IPS-20b (cell line): ENCODE results near the gene TYSND1.
"Not testable (repeated sequence)": the region's sequence is repeated elsewhere in the genome, so short reads cannot be mapped to it uniquely, and the experiment has no call there.

ENCODE experiments used
- H3K27ac ChIP-seq: one replicate; pipeline ENCODE4 v1.5.1; 2013; ENCODE audit warnings: low read length
- H3K27me3 ChIP-seq: 2 replicates; pipeline ENCODE4 v1.6.1; 2013; ENCODE audit warnings: mild to moderate bottlenecking, low read length, inconsistent platforms; ENCODE audit not compliant: insufficient read depth
- H3K36me3 ChIP-seq: 2 replicates; pipeline ENCODE4 v1.6.1; 2013; ENCODE audit warnings: low read depth, mild to moderate bottlenecking, inconsistent platforms, low read length, moderate library complexity; ENCODE audit not compliant: insufficient read depth
- H3K4me1 ChIP-seq: 2 replicates; pipeline ENCODE4 v1.6.1; 2013; ENCODE audit warnings: mild to moderate bottlenecking, control low read depth, inconsistent platforms, low read length, moderate library complexity; ENCODE audit not compliant: insufficient read depth
- H3K4me3 ChIP-seq: 2 replicates; pipeline ENCODE4 v1.5.1; 2013; ENCODE audit warnings: mild to moderate bottlenecking, low read length, inconsistent platforms
- H3K9ac ChIP-seq: 2 replicates; pipeline ENCODE4 v1.6.1; 2013; ENCODE audit warnings: low read depth, mild to moderate bottlenecking, inconsistent platforms, low read length, moderate library complexity
- H3K9me3 ChIP-seq: 2 replicates; pipeline ENCODE4 v1.6.1; 2013; ENCODE audit warnings: mild to moderate bottlenecking, low read depth, low read length, inconsistent platforms; ENCODE audit not compliant: insufficient read depth

Gene TYSND1

GRCh38 chr10:70162151-70162891, 15.8 kb upstream of the TYSND1 start:
- H3K9me3 ChIP-seq, result no peaks in the 10 kb centered on the region
- H3K9ac ChIP-seq, result no peak overlapping the region
- H3K4me3 ChIP-seq, result no peak overlapping the region
- peaks cover 68% of the 10 kb centered on the region for H3K36me3 ChIP-seq
- H3K27me3 ChIP-seq, result no peaks in the 10 kb centered on the region
- H3K4me1 ChIP-seq, result no peaks in the 10 kb centered on the region
- H3K27ac ChIP-seq, result no peak overlapping the region

- no peaks in the 10 kb centered on the region for H3K27me3 ChIP-seq
- no peak overlapping the region for H3K27ac ChIP-seq
- no peaks in the 10 kb centered on the region for H3K9me3 ChIP-seq
- H3K4me1 ChIP-seq, result peaks cover 3% of the 10 kb centered on the region; the same call in 1 of the 2 replicates
- H3K9ac ChIP-seq, result no peak overlapping the region
- H3K4me3 ChIP-seq, result no peak overlapping the region
- peaks cover 74% of the 10 kb centered on the region for H3K36me3 ChIP-seq
These were observed 14.3 kb upstream of the TYSND1 start for GRCh38 chr10:70160798-70161197.

- not testable (repeated sequence) for H3K9me3 ChIP-seq, H3K4me1 ChIP-seq, H3K27ac ChIP-seq, H3K27me3 ChIP-seq, H3K4me3 ChIP-seq, H3K9ac ChIP-seq
- peaks cover 79% of the 10 kb centered on the region for H3K36me3 ChIP-seq
These were observed 12.9 kb upstream of the TYSND1 start for GRCh38 chr10:70159366-70159765.

- peaks cover 86% of the 10 kb centered on the region for H3K36me3 ChIP-seq
These were observed 11.6 kb upstream of the TYSND1 start for GRCh38 chr10:70158113-70158512.

GRCh38 chr10:70155255-70155838, 8.8 kb upstream of the TYSND1 start:
- H3K27ac ChIP-seq, result no peak overlapping the region
- peaks cover 99% of the 10 kb centered on the region for H3K36me3 ChIP-seq

More at GRCh38 chr10:70158113-70158512, 11.6 kb upstream of the TYSND1 start:
- H3K27ac ChIP-seq, result no peak overlapping the region
- H3K4me1 ChIP-seq, result peaks cover 3% of the 10 kb centered on the region; the same call in 1 of the 2 replicates
- no peaks in the 10 kb centered on the region for H3K27me3 ChIP-seq
- no peaks in the 10 kb centered on the region for H3K9me3 ChIP-seq
- no peak overlapping the region for H3K9ac ChIP-seq
- H3K4me3 ChIP-seq, result no peak overlapping the region

GRCh38 chr10:70148516-70148915, 2.0 kb upstream of the TYSND1 start:
- H3K9me3 ChIP-seq, result no peaks in the 10 kb centered on the region
- H3K4me1 ChIP-seq, result peaks cover 8% of the 10 kb centered on the region
- no peak overlapping the region for H3K27ac ChIP-seq
- H3K9ac ChIP-seq, result no peak overlapping the region
- peaks cover 7% of the 10 kb centered on the region; the same call in 1 of the 2 replicates for H3K27me3 ChIP-seq
- H3K36me3 ChIP-seq, result peaks cover 45% of the 10 kb centered on the region
- H3K4me3 ChIP-seq, result no peak overlapping the region

More at GRCh38 chr10:70155255-70155838, 8.8 kb upstream of the TYSND1 start:
- Histone ChIP-seq H3K4me3 (no peak overlapping the region), H3K9me3 (no peaks in the 10 kb centered on the region), H3K9ac (no peak overlapping the region), H3K4me1 (peaks cover 3% of the 10 kb centered on the region; the same call in 1 of the 2 replicates), H3K27me3 (no peaks in the 10 kb centered on the region)

GRCh38 chr10:70147259-70147625, 742 bp upstream of the TYSND1 start:
- Histone ChIP-seq H3K27me3 (peaks cover 7% of the 10 kb centered on the region; the same call in 1 of the 2 replicates), H3K4me3 (peak overlapping the region; percentile 69), H3K9ac (peak overlapping the region; percentile 79; the same call in 1 of the 2 replicates), H3K36me3 (peaks cover 32% of the 10 kb centered on the region), H3K27ac (no peak overlapping the region), H3K4me1 (peaks cover 8% of the 10 kb centered on the region), H3K9me3 (no peaks in the 10 kb centered on the region)

GRCh38 chr10:70145666-70146488, 623 bp downstream of the TYSND1 start:
- Histone ChIP-seq H3K27ac (no peak overlapping the region), H3K27me3 (peaks cover 7% of the 10 kb centered on the region; the same call in 1 of the 2 replicates)

GRCh38 chr10:70145166-70145665, 1.3 kb downstream of the TYSND1 start:
- Histone ChIP-seq H3K36me3 (peaks cover 12% of the 10 kb centered on the region; the same call in 1 of the 2 replicates), H3K4me1 (peaks cover 8% of the 10 kb centered on the region), H3K27ac (no peak overlapping the region), H3K4me3 (peak overlapping the region; percentile 69), H3K9ac (peak overlapping the region; percentile 85; the same call in 1 of the 2 replicates), H3K9me3 (no peaks in the 10 kb centered on the region), H3K27me3 (peaks cover 7% of the 10 kb centered on the region; the same call in 1 of the 2 replicates)

More at GRCh38 chr10:70145666-70146488, 623 bp downstream of the TYSND1 start:
- Histone ChIP-seq H3K4me1 (peaks cover 8% of the 10 kb centered on the region), H3K4me3 (peak overlapping the region; percentile 69), H3K9ac (peak overlapping the region; percentile 85; the same call in 1 of the 2 replicates), H3K9me3 (no peaks in the 10 kb centered on the region), H3K36me3 (peaks cover 18% of the 10 kb centered on the region; the same call in 1 of the 2 replicates)

GRCh38 chr10:70144372-70145110, 2.0 kb downstream of the TYSND1 start:
- Histone ChIP-seq H3K4me3 (peak overlapping the region; percentile 69), H3K27ac (no peak overlapping the region), H3K36me3 (peaks cover 5% of the 10 kb centered on the region; the same call in 1 of the 2 replicates), H3K9ac (peak overlapping the region; percentile 85; the same call in 1 of the 2 replicates), H3K9me3 (no peaks in the 10 kb centered on the region), H3K4me1 (peaks cover 8% of the 10 kb centered on the region), H3K27me3 (peaks cover 7% of the 10 kb centered on the region; the same call in 1 of the 2 replicates)
